ENCODE data around the gene ZWILCH. TPM values are rescaled to one million over a fixed set of nuclear protein-coding genes. Genes with fewer than 3 reads are reported as not detected.

The ZWILCH gene
- total and polyA plus RNA-seq, 4 donors = 1.5 to 11.3 (median 2.9) TPM

DNA sequence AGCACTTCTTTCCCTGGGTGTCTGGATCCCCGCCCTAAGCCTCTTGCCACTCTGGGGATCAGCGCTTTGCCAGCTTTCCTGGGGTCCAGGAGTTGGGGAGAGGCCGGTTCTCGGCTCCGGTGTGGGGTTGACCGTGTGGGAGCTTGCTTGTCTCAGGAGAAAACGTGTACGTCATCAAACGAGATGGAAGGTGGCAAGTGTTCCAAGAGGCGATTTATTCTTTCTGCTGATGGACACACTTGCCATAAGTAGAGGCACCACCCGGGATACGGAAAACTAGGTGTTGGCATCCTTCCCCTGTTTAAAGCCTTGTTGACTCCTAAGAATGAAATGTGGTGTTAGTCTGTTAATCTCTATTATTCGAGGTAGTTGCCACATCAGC lies 295 bp downstream of the ZWILCH start (continued):
- no peak for TF ChIP-seq RAD21 (IDR thresholded peaks at IDR 0.05)
- TF ChIP-seq YY1 (IDR thresholded peaks at IDR 0.05) = no peak
- no peak for TF ChIP-seq SP1 (IDR thresholded peaks at IDR 0.05)
- TF ChIP-seq FOXA2 (IDR thresholded peaks at IDR 0.05) = no peak
- TF ChIP-seq NR2F2 (IDR thresholded peaks at IDR 0.05) = no peak
- TF ChIP-seq GABPA (IDR thresholded peaks at IDR 0.05 in 1 of 2, conservative IDR thresholded peaks at IDR 0.05 in 1 of 2) = no peak
- TF ChIP-seq RXRA (IDR thresholded peaks at IDR 0.05) = no peak
- TF ChIP-seq HNF4G (IDR thresholded peaks at IDR 0.05) = no peak
- TF ChIP-seq, protein P1, sequence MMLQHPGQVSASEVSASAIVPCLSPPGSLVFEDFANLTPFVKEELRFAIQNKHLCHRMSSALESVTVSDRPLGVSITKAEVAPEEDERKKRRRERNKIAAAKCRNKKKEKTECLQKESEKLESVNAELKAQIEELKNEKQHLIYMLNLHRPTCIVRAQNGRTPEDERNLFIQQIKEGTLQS (IDR thresholded peaks at IDR 0.05) = no peak
- no peak for TF ChIP-seq HNF4A (conservative IDR thresholded peaks at IDR 0.05)
- TF ChIP-seq EGR1 (IDR thresholded peaks at IDR 0.05; ENCODE audit: low read depth in 2 of 2) = no peak

GRCh38 chr15:66505818-66506217 lies 692 bp downstream of the ZWILCH start:
- H3K27ac ChIP-seq (ENCODE audit: low read depth in 1 of 2, low read length in 2 of 2) = no peak overlapping the region
- H3K27me3 ChIP-seq (ENCODE audit: control insufficient read depth in 4 of 4, insufficient read depth in 4 of 4, low read length in 3 of 4) = no peaks in the 10 kb centered on the region
- WGBS = 56% methylated on average over 4 of the region's 4 CpGs
- no peak for DNase-seq (ENCODE audit: low spot score)
- peak overlapping the region; percentile 10 to 72 for H3K9ac ChIP-seq (ENCODE audit: low read depth in 1 of 2, low read length in 2 of 2)
- H3K36me3 ChIP-seq (ENCODE audit: control insufficient read depth in 4 of 4, insufficient read depth in 3 of 4, low read depth in 1 of 4, low read length in 3 of 4) = peaks cover 2 to 23% (median 22%) of the 10 kb centered on the region in 4 donors
- H3K4me3 ChIP-seq (ENCODE audit: low read depth in 1 of 3, low read length in 3 of 3) = peak overlapping the region; percentile 83 to 100 (median 94)
- peaks cover 0 to 25% (median 21%) of the 10 kb centered on the region in 4 donors for H3K4me1 ChIP-seq (ENCODE audit: control insufficient read depth in 4 of 4, insufficient read depth in 4 of 4, low read length in 3 of 4)
- TF ChIP-seq HNF4A (conservative IDR thresholded peaks at IDR 0.05) (no peak), HNF4G (IDR thresholded peaks at IDR 0.05) (no peak), NR2F2 (IDR thresholded peaks at IDR 0.05) (no peak), REST (IDR thresholded peaks at IDR 0.05) (no peak), JUND (IDR thresholded peaks at IDR 0.05) (no peak), TAF1 (conservative IDR thresholded peaks at IDR 0.05) (no peak), SP1 (IDR thresholded peaks at IDR 0.05) (no peak), GABPA (IDR thresholded peaks at IDR 0.05 in 1 of 2, conservative IDR thresholded peaks at IDR 0.05 in 1 of 2) (no peak), RXRA (IDR thresholded peaks at IDR 0.05) (no peak), EGR1 (IDR thresholded peaks at IDR 0.05; ENCODE audit: low read depth in 2 of 2) (no peak), RAD21 (IDR thresholded peaks at IDR 0.05) (no peak), FOXA1 (IDR thresholded peaks at IDR 0.05) (no peak), YY1 (IDR thresholded peaks at IDR 0.05) (no peak), FOXA2 (IDR thresholded peaks at IDR 0.05) (no peak)
- TF ChIP-seq, protein P1 (IDR thresholded peaks at IDR 0.05) = no peak
- TF ChIP-seq, protein P2, sequence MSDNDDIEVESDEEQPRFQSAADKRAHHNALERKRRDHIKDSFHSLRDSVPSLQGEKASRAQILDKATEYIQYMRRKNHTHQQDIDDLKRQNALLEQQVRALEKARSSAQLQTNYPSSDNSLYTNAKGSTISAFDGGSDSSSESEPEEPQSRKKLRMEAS (IDR thresholded peaks at IDR 0.05) = no peak
- TF ChIP-seq, protein P3, sequence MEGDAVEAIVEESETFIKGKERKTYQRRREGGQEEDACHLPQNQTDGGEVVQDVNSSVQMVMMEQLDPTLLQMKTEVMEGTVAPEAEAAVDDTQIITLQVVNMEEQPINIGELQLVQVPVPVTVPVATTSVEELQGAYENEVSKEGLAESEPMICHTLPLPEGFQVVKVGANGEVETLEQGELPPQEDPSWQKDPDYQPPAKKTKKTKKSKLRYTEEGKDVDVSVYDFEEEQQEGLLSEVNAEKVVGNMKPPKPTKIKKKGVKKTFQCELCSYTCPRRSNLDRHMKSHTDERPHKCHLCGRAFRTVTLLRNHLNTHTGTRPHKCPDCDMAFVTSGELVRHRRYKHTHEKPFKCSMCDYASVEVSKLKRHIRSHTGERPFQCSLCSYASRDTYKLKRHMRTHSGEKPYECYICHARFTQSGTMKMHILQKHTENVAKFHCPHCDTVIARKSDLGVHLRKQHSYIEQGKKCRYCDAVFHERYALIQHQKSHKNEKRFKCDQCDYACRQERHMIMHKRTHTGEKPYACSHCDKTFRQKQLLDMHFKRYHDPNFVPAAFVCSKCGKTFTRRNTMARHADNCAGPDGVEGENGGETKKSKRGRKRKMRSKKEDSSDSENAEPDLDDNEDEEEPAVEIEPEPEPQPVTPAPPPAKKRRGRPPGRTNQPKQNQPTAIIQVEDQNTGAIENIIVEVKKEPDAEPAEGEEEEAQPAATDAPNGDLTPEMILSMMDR (IDR thresholded peaks at IDR 0.05; ENCODE audit: low read depth, low read length, missing input control) = no peak
- TF ChIP-seq, protein P4, sequence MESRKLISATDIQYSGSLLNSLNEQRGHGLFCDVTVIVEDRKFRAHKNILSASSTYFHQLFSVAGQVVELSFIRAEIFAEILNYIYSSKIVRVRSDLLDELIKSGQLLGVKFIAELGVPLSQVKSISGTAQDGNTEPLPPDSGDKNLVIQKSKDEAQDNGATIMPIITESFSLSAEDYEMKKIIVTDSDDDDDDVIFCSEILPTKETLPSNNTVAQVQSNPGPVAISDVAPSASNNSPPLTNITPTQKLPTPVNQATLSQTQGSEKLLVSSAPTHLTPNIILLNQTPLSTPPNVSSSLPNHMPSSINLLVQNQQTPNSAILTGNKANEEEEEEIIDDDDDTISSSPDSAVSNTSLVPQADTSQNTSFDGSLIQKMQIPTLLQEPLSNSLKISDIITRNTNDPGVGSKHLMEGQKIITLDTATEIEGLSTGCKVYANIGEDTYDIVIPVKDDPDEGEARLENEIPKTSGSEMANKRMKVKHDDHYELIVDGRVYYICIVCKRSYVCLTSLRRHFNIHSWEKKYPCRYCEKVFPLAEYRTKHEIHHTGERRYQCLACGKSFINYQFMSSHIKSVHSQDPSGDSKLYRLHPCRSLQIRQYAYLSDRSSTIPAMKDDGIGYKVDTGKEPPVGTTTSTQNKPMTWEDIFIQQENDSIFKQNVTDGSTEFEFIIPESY (IDR thresholded peaks at IDR 0.05) = no peak
- H3K9me3 ChIP-seq (ENCODE audit: control insufficient read depth in 4 of 4, low read length in 3 of 4) = no peaks in the 10 kb centered on the region
